T follicular helper cell (primary cell): ENCODE results near the gene LCN12.
A peak's percentile ranks its signal among the peaks of the same experiment; 100 is the strongest.

Experiments
- DNase-seq: peaks from one replicate; pipeline ENCODE4 v3.0.0-alpha.2; 2020; ENCODE audit warnings: low read depth

LCN12 gene

GRCh38 chr9:136945333-136946227 lies 6.5 kb upstream of the LCN12 start:
- no peak for DNase-seq

- DNase-seq, result no peak
These were observed 5.6 kb upstream of the LCN12 start for GRCh38 chr9:136946228-136947027.

DNA sequence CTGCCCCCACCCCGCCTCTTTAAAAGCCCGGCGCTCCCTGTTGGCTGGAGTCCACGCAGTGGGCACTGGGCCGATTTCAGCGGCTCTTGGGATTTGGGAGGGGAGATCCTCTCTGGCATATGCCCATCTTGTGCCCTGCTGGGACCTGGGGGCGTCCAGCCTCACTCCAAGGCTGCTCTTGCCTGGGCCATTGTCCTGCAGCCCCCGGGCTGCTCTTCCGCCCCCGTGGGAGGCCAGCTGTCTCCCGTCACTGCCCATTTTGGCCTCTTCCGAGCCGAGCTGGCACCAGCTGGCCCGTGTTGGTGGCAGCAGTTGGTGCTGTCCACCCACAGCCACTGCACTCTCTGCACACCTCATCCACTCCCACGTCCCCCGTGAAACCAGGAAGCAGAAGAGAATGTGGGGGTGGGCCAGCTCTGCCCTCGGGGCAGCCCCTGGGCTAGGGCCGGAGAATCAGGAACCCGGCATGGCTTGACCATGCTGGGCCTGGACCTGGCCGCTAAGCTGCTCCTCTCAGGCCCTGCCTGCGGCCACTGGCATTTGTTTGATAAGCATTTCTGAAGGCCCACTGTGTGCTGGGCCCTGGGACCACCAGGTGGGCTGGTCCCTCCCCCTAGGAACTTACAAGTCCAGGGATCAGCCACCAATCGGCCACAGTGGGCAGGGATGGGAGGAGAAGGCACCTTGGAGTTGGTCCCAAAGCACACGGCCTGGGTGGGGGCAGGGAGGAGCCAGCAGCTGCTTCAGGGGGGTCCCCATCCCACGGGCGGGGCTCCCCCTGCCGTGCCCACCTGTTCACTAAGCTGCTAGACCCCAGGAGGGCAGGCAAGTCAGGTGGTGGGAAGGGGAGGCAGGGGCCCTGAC lies 4.8 kb upstream of the LCN12 start:
- DNase-seq, result no peak

DNA sequence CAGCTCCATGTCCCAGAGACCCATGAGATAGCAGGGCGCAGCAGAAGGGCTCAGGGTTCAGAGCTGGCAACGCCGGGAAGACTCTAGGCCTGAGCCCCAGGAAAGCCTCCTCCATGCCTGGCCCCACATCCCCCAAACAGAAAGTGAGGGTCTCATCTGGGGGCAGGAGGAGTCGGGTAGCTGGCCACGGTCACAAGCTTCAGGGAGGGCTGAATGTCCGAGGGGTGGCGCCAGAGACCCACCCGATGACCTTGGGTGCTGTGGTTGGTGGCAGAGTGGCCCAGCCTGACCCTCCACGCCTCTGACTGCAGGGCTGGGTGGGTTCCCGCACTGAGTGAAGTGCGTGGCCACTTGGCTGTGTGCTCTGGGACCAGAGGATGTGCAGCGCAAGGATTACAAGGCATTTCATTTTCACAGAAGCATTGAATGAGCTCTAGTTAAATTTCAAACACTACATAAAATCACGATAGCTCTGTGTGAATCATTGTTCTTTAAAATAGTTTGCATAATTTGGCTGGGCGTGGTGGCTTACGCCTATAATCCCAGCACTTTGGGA lies 4.0 kb upstream of the LCN12 start:
- no peak for DNase-seq

DNA sequence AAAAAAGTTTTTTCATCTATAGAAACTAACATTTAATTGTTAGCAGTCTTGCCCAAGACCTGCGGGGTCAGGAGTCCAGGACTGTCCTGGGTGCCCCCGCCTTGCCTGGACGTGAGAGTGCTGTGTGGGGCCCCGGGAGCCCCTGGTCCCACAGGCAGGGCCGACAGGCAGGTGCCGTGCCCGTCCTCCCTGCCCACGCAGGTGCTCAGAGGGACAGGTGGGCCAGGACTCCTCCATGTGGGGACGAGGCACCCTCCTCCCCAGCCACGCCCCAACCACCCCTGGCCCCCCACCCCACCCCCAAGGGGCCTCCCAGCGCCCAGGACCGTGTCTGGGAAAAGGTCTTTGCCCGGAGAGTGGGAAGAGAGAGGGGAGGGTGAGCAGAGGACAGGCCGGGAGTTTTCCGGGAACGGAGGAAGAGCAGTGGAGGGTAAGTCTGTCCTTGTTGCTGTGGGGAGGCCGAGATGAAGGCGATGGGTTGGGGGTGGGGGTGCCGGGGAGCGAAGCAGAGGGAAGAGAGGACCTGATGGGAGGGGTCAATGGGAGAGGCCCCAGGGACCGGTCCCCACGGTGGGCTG lies 2.7 kb upstream of the LCN12 start:
- DNase-seq, result no peak

GRCh38 chr9:136949817-136950655 lies 2.0 kb upstream of the LCN12 start:
- DNase-seq, result peak; percentile 95

DNA sequence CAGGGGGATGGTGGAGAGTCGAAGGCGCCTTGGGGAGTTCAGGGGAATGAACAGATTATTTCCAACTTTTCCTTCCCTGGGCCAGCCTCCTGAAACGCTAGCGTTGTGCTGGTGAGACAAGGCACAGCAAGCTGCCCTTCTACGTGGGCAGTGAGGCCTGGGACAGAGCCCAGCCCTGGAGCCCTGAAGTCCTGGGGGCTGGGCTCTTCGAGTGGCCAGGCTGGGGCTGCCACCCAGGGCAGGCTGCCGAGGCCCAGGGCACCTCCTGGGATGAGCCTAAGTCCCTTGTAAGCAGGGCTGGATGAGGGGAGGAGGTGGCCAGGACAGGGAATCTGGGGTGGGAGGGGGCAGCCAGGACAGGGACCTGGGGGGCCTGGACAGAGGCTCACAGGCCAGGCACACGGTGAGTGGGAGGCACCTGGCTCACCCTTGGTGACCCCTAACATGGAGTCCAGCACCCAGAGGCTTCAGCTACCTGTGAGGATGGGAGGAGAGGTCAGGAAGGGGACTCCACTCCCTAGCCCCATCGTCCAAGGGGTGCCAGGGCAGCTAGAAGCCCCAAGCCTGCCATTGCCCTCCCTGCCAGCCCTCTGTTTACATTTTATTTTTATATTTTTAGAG lies 1.3 kb upstream of the LCN12 start:
- no peak for DNase-seq

DNA sequence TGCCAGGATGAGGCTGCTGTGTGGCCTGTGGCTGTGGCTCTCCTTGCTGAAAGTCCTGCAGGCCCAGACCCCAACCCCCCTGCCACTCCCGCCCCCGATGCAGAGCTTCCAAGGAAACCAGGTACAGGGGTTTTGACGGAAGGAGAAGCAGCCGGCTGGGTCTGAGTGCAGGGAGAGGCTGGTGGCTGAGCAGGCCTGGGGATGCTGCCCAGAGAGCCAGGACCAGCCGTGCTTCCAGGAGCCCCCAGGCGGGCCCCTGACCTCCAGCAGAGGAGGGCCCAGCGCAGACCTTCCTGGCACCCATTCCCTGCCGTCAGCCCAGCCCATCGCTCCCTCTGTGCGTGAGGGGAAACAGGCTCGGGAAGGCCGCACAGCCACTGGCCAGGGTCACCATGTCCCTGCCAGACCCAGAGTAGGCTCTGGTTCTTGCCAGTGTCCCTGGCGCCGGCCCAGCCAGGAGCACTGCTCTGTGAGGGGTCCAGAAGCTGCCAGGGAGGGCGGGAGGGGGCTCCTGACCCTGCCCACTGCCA lies 313 bp downstream of the LCN12 start:
- DNase-seq, result no peak

DNA sequence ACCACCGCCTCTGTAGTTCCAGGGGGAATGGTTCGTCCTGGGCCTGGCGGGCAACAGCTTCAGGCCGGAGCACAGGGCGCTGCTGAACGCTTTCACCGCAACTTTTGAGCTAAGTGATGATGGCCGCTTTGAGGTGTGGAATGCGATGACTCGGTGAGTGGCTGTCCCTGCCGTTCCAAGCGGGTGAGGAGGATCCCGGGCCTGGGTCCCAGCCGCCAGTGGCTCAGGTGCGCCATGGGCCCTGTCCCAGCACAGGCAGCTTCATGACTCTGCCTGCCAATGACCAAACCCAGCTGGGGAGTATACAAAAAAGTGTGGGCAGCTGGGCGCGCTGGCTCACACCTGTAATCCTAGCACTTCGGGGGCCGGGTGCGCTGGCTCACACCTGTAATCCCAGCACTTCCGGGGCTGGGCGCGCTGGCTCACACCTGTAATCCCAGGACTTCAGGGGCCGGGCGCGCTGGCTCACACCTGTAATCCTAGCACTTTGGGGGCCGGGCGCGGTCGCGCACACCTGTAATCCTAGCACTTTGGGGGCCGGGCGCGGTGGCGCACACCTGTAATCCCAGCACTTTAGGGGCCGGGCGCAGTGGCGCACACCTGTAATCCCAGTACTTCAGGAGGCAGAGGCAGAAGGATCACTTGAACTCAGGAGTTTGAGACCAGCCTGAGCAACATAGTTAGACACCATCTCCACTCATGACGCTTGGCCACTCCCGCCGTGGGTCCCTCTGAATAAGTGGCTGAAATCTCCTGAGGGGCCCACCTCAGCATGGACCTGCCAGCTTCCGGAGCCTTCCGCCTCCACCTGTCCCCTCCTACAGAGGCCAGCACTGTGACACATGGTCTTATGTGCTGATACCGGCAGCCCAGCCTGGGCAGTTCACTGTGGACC lies 1.1 kb downstream of the LCN12 start:
- DNase-seq, result no peak

- no peak for DNase-seq
These were observed 1.7 kb downstream of the LCN12 start for GRCh38 chr9:136953771-136954269.

- DNase-seq, result no peak
These were observed 2.4 kb downstream of the LCN12 start for GRCh38 chr9:136954270-136955083.

- DNase-seq, result no peak
These were observed 3.3 kb downstream of the LCN12 start for GRCh38 chr9:136955202-136955942.

DNA sequence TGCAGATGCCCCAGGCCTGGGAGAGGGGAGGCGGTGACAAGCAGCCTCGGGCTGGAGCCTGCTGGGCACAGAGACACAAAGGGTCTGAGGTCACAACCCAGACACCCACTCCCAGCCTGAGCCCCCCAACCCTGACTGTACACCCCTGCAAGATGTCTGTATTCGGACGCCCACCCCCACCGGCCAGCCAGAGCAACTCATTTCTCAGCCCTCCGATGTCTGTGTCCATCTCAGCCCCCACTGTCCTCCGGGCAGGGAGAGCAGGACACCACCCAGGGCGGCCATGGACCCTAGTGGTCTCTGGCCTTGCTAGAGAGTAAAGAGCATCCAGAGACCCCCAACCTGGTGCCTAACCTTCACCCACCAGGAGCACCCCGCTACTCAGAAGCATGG lies 3.9 kb downstream of the LCN12 start:
- DNase-seq, result no peak

GRCh38 chr9:136956604-136957003 lies 4.5 kb downstream of the LCN12 start:
- no peak for DNase-seq

DNA sequence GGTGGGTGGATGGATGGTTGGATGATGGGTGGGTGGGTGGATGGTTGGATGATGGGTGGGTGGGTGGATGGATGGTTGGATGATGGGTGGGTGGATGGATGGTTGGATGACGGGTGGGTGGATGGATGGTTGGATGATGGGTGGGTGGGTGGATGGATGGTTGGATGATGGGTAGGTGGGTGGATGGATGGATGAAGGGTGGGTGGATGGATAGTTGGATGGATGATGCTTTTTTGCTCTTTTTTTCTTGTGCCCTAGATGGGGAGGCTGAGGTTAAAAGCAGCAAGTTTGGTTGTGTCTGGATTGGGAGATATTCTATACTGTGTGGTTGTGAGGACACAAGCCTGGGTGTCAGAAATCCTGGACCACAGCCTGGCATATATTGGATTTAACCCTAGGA lies 5.4 kb downstream of the LCN12 start:
- DNase-seq, result no peak

DNA sequence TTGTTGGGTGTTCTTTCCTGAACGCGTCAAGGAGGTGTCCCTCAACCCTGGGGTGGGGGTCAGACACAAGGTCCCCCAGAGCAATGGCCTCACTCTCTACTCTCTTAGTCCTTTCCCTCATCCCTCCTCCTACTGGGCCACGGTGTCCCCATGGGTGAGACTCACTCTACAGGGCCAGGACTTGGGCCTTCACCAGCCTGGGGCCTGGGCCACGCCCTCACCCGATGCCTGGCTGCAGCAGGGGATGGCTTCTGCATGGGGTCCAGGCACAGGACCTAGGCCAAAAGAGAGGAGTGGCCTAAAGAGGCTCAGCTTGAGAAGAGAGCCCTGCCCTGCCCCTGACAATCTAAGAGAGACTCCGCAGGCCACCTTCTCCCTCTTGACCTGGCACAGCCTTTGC lies 5.8 kb downstream of the LCN12 start:
- no peak for DNase-seq

GRCh38 chr9:136958473-136958872 lies 6.4 kb downstream of the LCN12 start:
- no peak for DNase-seq
